Sigmoid colon (tissue), 7 donors: ENCODE data around the gene GLB1L3. TPM values are rescaled to one million over a fixed set of nuclear protein-coding genes. Genes with fewer than 3 reads are reported as not detected.

Experiments
- DNase-seq: peaks from one replicate; pipeline ENCODE4 v3.0.0-alpha.2; 2019
- H3K27ac ChIP-seq, 4 donors: fragments of 200-600 bp; sonication (generic); one replicate each; pipeline ENCODE4 v1.5.1; 2016 to 2019; ENCODE audit warnings: mild to moderate bottlenecking in 1 of 4
- H3K27me3 ChIP-seq, 3 donors: fragments of 200-600 bp; sonication (generic); one replicate each; pipeline ENCODE4 v1.5.1; 2019; ENCODE audit warnings: mild to moderate bottlenecking in 1 of 3
- H3K36me3 ChIP-seq, 4 donors: fragments of 200-600 bp; sonication (generic); one replicate each; pipeline ENCODE4 v1.5.1; 2016 to 2019
- H3K4me1 ChIP-seq, 4 donors: fragments of 200-600 bp; sonication (generic); one replicate each; pipeline ENCODE4 v1.5.1; 2017 to 2019
- H3K4me3 ChIP-seq, 4 donors: fragments of 200-600 bp; sonication (generic); one replicate each; pipeline ENCODE4 v1.5.1; 2017 to 2019; ENCODE audit warnings: mild to moderate bottlenecking in 2 of 4, moderate library complexity in 1 of 4
- H3K9me3 ChIP-seq, 4 donors: fragments of 200-600 bp in 3 of 4; sonication (generic) in 3 of 4; one replicate each; pipeline versions ENCODE4 v1.5.1 to v1.6.1; 2013 to 2019
- EP300 ChIP-seq, 4 donors: sonication (generic); formaldehyde crosslinking; IDR thresholded peaks; one replicate each; pipeline ENCODE4 v1.6.1; 2017; ENCODE audit warnings: antibody characterized with exemption in 4 of 4
- POLR2A ChIP-seq, 2 donors: fragments of 450-650 bp; IDR thresholded peaks; one replicate each; pipeline ENCODE4 v1.6.1; 2016; ENCODE audit warnings: antibody characterized with exemption in 2 of 2, mild to moderate bottlenecking in 2 of 2, moderate library complexity in 2 of 2
- POLR2AphosphoS5 ChIP-seq, 4 donors: sonication (generic); formaldehyde crosslinking; IDR thresholded peaks; one replicate each; pipeline ENCODE4 v1.6.1; 2017; ENCODE audit warnings: antibody characterized with exemption in 4 of 4
- WGBS, 2 donors: extraction: QIAGEN DNeasy Blood & Tissue Kit; methylation state at CpG; one replicate each; pipeline ENCODE4 v1.1.7; 2013; 5-methylcytosine and 5-hydroxymethylcytosine counted together
- intact Hi-C: fragments of 100-400 bp; cut with DNase I; formaldehyde crosslinking; loops from one replicate; pipeline ENCODE4 v1.15.1; 2023
- polyA plus RNA-seq, 3 donors: library from polyadenylated mRNA; stranded (reverse); fragments of 200-250 nt; gene quantifications; one replicate each; pipeline ENCODE4 v1.2.3, GENCODE V29; 2013
- total RNA-seq, 4 donors: library from RNA; depleted of rRNA; stranded (reverse); fragments of >200 nt; gene quantifications; one replicate each; pipeline ENCODE4 v1.1.0, GENCODE V29; 2016
- TF ChIP-seq, protein P1 (sequence below), 4 experiments: fragments of 450-650 bp in 3 of 4; fragments of 200-600 bp in 1 of 4; IDR thresholded peaks; one replicate each; pipeline ENCODE4 v1.5.1; 2016 to 2019; ENCODE audit warnings: antibody characterized with exemption in 4 of 4, mild to moderate bottlenecking in 3 of 4, moderate library complexity in 2 of 4
- donor health status: healthy with polysubstance abuse.
- donor health status: Bipolar disorder and iron deficiency.
- donor health status: healthy.

The GLB1L3 gene
- total and polyA plus RNA-seq, 7 donors = 0.25 to 8.9 (median 1.1) TPM; not detected in 2

DNA sequence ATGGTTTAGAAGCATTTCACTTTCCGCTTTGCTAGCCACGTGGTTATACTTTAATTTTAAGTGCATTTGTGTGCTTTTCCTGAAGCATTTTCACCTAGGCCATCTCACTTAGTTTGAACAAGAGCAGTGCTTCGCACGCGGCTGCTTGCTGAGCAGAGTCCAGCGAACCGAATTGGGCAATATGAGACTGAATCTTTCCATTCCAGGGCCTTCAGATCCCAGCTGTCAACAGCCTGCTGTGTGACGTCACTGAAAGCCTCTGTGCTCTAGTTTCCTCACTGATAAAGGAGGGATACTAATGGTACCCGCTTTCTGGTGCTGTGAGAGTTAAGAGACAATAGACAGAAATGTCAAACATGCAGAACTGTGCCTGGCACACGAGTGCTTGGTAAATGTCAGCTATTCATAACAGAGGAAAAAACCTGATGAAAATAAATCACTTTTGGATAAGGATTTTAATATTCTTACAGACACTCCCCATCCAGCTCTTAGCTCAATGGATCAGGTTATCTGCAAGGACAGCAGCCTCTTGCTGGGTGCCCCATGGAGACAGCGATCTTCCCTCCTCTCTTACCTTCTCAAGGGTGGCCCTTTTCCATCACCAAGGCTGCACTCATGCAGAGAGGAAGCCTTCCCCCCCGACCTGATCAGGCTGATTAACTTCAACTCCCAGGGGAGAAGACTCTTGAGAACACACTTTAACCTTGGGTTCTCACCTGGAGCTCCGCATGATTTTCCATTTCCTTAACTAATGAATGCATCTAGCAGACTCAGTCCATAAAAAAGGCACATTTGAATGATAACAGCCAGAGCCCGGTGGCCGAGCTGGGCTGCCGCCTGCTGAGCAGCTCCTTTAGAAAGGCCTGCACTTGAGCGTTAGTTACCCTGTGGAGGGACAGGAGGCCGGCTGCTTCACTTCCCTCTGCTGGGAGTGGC lies 3.5 kb upstream of the GLB1L3 start:
- H3K36me3 ChIP-seq = no peaks in the 10 kb centered on the region
- no peak for DNase-seq
- peaks cover 48 to 77% (median 67%) of the 10 kb centered on the region in 3 donors for H3K27me3 ChIP-seq
- intact Hi-C loops = no loop called here
- H3K9me3 ChIP-seq = no peaks in the 10 kb centered on the region
- TF ChIP-seq POLR2AphosphoS5 (IDR thresholded peaks at IDR 0.05) (no peak), EP300 (IDR thresholded peaks at IDR 0.05) (no peak), POLR2A (IDR thresholded peaks at IDR 0.05) (no peak)
- TF ChIP-seq, protein P1, sequence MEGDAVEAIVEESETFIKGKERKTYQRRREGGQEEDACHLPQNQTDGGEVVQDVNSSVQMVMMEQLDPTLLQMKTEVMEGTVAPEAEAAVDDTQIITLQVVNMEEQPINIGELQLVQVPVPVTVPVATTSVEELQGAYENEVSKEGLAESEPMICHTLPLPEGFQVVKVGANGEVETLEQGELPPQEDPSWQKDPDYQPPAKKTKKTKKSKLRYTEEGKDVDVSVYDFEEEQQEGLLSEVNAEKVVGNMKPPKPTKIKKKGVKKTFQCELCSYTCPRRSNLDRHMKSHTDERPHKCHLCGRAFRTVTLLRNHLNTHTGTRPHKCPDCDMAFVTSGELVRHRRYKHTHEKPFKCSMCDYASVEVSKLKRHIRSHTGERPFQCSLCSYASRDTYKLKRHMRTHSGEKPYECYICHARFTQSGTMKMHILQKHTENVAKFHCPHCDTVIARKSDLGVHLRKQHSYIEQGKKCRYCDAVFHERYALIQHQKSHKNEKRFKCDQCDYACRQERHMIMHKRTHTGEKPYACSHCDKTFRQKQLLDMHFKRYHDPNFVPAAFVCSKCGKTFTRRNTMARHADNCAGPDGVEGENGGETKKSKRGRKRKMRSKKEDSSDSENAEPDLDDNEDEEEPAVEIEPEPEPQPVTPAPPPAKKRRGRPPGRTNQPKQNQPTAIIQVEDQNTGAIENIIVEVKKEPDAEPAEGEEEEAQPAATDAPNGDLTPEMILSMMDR (IDR thresholded peaks at IDR 0.05) = no peak
- H3K4me3 ChIP-seq = no peak overlapping the region
- H3K27ac ChIP-seq = no peak overlapping the region
- H3K4me1 ChIP-seq = peaks cover 0 to 23% (median 18%) of the 10 kb centered on the region in 4 donors
- WGBS, 2 donors = 33 to 43% methylated on average over 18 of the region's 18 CpGs

DNA sequence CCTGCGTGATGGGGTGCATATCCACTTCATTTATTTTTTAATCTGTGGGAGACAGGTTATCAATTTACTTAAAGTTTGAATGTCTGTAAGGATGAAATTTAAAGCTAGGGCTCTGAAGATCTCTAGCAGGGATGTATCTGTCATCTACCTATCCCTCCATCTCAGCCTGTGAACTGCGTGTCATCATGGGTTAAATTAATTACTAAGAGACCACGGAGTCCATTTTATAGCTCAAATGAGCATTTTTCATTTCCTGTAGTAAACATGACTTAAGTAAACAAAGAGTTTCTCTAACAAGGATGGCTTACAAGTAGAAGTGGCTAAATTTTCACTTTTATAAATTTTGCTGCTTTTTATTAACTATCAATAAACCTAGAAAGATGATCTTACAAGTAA lies 2.9 kb upstream of the GLB1L3 start:
- no peak overlapping the region for H3K27ac ChIP-seq
- peaks cover 48 to 82% (median 74%) of the 10 kb centered on the region in 3 donors for H3K27me3 ChIP-seq
- WGBS, 2 donors = 23 to 33% methylated on average over 3 of the region's 3 CpGs
- H3K36me3 ChIP-seq = no peaks in the 10 kb centered on the region
- no peak for DNase-seq
- intact Hi-C loops = no loop called here
- H3K9me3 ChIP-seq = no peaks in the 10 kb centered on the region
- peaks cover 0 to 23% (median 18%) of the 10 kb centered on the region in 4 donors for H3K4me1 ChIP-seq
- H3K4me3 ChIP-seq = no peak overlapping the region
- TF ChIP-seq POLR2AphosphoS5 (IDR thresholded peaks at IDR 0.05) (no peak), EP300 (IDR thresholded peaks at IDR 0.05) (no peak), POLR2A (IDR thresholded peaks at IDR 0.05) (no peak)
- TF ChIP-seq, protein P1 (IDR thresholded peaks at IDR 0.05) = no peak

DNA sequence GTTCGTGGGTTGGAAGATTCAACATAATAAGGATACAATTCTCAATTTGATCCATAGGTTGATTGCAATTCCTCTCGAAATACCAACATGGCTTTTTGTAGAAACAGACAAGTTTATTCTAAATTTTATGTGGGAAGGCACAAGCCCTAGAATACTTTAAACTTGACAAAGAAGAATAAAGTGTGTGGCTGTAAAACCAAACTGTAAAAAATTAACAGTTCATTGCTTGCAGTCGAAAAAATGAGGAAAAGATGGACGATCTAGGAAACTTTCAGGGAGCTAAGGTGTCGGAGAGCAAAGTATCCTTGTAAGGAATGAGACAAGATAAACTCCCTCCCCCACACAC lies 1.0 kb upstream of the GLB1L3 start:
- H3K4me1 ChIP-seq = peaks cover 0 to 23% (median 18%) of the 10 kb centered on the region in 4 donors
- H3K9me3 ChIP-seq = no peaks in the 10 kb centered on the region
- TF ChIP-seq POLR2A (IDR thresholded peaks at IDR 0.05) (no peak), POLR2AphosphoS5 (IDR thresholded peaks at IDR 0.05) (peak in 1 of 4 donors; percentile 23)
- peak overlapping the region in 1 of 4 donors; percentile 43 for H3K27ac ChIP-seq
- H3K36me3 ChIP-seq = no peaks in the 10 kb centered on the region
- WGBS, 2 donors = 14 to 15% methylated on average over 5 of the region's 5 CpGs
- no peak for DNase-seq
- H3K4me3 ChIP-seq = peak overlapping the region in 2 of 4 donors; percentile 37 to 45
- intact Hi-C loops = loop anchor here (5.0 kb wide), 1 partner anchor 57 kb away; the partner anchor contains the start of gene GLB1L2
- H3K27me3 ChIP-seq = peaks cover 48 to 86% (median 76%) of the 10 kb centered on the region in 3 donors

DNA sequence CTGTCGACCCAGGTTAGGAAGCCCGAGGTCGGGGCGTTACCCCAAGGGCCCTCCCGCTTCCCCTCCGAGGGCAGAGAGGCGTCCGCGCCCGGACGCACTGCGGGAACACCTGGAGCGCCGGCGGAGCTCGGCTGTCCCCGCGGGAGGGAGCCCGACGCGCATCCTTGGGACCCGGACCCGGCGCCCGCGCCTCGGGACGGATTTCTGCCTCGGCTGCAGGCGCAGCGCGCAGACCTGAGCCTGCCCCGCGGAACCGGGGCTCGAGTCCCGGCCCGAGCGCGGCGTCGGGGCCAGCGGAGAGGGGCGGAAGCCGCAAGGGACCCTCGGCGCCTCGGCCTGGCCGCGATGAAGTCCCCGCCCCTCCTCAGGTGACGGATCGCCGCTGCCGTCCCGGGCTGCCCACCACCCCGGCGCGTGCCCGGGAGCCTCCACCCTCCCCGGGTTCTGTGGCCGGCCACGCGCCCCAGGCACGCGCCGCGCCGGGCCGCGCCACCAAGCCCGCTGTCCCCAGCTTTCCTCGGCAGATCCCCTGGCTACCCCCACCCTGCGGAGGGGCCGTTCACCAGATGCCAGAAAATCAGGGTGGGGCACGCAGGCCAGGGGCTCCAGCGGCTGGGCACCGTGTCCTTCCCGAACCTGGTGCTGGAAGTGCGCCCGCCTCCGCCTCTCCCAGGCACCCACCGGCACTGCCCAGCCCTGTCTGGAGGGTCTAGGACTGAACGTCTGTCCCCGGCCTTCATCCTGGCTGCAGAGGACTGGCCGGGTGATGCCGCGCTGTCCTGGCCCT lies 410 bp downstream of the GLB1L3 start:
- 2 to 4% methylated on average over 88 of the region's 88 CpGs for WGBS, 2 donors
- H3K4me3 ChIP-seq = peak overlapping the region; percentile 5 to 45 (median 38)
- H3K36me3 ChIP-seq = no peaks in the 10 kb centered on the region
- H3K4me1 ChIP-seq = peaks cover 0 to 23% (median 18%) of the 10 kb centered on the region in 4 donors
- TF ChIP-seq, protein P1 (IDR thresholded peaks at IDR 0.05) = peak in 1 of 4 experiments; percentile 6
- TF ChIP-seq POLR2A (IDR thresholded peaks at IDR 0.05) = no peak
- peak overlapping the region in 2 of 4 donors; percentile 13 to 43 for H3K27ac ChIP-seq
- peaks cover 43 to 72% (median 67%) of the 10 kb centered on the region in 3 donors for H3K27me3 ChIP-seq
- no peak for DNase-seq
- intact Hi-C loops = loop anchor here (5.0 kb wide), 1 partner anchor 56 kb away; the partner anchor contains the start of gene GLB1L2
- H3K9me3 ChIP-seq = no peaks in the 10 kb centered on the region
